Uterine smooth muscle cell (primary cell): Measurements from ENCODE around the gene CCDC122. TPM values are rescaled to one million over a fixed set of nuclear protein-coding genes. Genes with fewer than 3 reads are reported as not detected.

ENCODE experiments used
- total RNA-seq: library from RNA; depleted of rRNA; stranded (reverse); fragments of >200 nt; gene quantifications from 2 replicates; pipeline ENCODE4 v1.2.3, GENCODE V29; 2014

CCDC122 gene
- 9.1 and 12.0 TPM in 2 replicates for total RNA-seq

DNA sequence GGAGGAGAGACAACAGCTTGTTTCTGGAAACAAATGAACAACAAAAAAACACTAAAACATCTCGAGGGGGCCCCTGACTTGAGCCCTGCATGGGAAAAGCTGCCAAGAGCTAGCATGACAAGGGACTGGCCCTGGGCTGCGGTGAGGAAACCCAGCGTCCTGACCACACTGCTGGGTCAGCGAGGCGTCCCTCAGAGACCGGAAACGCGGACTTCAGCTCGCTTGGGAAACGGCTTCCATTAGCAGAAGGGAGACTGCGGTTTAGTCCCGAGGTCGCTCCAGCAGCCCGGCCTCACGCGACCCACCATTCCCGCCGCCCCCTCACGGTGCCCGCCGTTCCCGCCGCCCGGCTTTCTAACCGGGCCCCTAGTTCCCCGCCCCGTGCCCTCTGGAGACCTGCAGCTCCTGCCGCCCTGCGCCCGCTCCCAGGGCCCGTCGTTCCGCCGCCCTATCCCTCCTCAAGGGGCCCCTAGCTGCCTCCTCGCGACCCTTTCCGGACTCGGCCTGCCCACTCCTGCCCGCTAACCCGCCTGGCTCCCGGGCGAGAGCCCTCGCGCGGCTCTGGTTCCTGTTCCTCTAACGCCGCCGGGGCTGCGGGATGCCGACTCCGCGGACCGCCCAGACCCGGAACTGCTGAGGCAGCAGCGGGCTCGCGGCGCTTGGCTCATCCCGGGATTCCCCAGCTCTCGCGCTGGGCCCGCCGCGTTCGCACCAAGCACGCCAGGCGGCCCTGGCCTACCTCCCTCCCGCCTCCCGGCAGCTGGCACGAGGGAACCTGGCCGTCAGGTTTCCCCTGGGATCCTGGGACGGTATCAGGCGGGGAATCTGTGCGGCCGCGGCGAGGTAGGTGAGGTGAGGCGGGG, at the start of gene CCDC122:
TSS of gene CCDC122 (minus strand) at position 849 of the 863 bp plus-strand sequence. CDS start 10,364 bp downstream, outside the sequence.

DNA sequence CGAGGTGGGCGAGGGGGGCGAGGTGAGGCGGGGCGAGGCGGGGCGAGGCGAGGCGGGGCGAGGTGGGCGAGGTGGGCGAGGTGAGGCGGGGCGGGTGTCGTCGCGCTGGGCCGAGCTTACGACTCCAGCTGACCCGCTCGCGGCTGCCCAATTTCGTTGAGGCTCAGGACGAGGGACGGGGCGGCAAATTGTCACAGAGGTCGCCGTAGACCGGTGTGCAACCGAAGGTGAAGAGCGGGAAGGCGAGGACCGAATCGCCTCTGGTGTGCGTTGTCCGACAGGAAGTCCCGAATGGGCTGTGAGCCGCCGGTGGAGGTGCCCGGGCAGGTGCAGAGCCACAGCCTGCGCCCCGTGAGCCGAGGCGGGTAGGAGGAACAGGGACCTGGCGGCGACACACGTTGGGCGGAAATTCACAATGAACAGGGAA, 228 bp upstream of the CCDC122 start, which contains the start of gene LACC1:
TSS of gene LACC1 (plus strand) at position 150 of the 427 bp plus-strand sequence. CDS start 1,082 bp downstream, outside the sequence.

DNA sequence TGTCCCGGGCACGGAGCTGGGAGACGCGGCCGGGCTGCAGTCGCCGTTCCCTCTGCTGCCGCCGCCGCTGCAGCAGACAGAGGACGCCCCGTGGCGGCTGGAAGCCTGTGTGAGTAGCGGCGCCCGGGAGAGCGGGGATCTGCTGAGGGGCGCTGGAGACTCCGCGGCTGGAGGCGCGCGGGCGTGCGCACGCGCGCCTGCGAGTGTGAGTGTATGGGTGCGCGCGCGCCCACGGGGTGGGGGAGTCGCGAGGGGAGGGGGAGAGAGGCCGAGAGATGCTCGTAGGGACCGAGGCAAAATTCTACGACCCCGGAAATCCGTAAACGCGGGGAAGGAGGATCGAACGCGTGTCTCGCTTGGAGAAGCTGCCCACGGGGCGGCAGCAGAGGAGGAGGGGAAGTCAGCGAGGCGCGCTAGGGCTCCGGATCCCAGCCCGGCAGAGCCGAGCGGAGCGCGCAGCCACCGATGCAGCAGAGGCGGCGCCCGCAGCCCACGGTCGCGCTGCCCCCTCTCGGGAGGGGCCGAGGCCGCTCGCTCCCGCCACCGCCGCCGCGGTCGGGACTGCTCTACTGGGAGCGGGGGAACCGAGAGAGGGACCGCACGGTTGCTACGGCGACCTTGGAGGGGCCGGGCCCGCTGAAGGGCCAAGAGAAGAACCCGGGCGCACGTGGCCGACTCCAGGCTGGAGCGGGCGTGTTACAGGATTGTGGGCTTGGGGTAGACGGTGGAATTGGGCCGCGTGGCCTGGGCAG, 92.6 kb downstream of the CCDC122 start, which contains the start of gene ENOX1:
TSS of gene ENOX1 (minus strand) at position 207 of the 752 bp plus-strand sequence.

Other genes starting within 250 kb of the CCDC122 start
- gene ENOX1, start 92.8 kb downstream of the CCDC122 start, total RNA-seq, result 4.2 and 7.4 TPM in 2 replicates
- 15.1 and 23.6 TPM in 2 replicates for gene LACC1, start 164 bp upstream of the CCDC122 start, total RNA-seq